NB4 (cell line): ENCODE data around the gene C7orf57.

Experiments
- MAX ChIP-seq: IDR thresholded peaks from 2 replicates; pipeline ENCODE4 v1.6.1; 2011; ENCODE audit warnings: low read depth, low read length
- MYC ChIP-seq: IDR thresholded peaks from 2 replicates; pipeline ENCODE4 v1.6.1; 2011; ENCODE audit warnings: low read depth, low read length
- POLR2A ChIP-seq: IDR thresholded peaks from 2 replicates; pipeline ENCODE4 v1.6.1; 2011; ENCODE audit warnings: mild to moderate bottlenecking; ENCODE audit not compliant: insufficient read length; ENCODE audit errors: extremely low read depth
- TF ChIP-seq, protein P1 (sequence below): IDR thresholded peaks from one replicate; pipeline ENCODE4 v1.5.1; 2012; ENCODE audit warnings: low read depth, low read length

GRCh38 chr7:48011323-48011722 lies 24.0 kb upstream of the C7orf57 start:
- TF ChIP-seq, protein P1, sequence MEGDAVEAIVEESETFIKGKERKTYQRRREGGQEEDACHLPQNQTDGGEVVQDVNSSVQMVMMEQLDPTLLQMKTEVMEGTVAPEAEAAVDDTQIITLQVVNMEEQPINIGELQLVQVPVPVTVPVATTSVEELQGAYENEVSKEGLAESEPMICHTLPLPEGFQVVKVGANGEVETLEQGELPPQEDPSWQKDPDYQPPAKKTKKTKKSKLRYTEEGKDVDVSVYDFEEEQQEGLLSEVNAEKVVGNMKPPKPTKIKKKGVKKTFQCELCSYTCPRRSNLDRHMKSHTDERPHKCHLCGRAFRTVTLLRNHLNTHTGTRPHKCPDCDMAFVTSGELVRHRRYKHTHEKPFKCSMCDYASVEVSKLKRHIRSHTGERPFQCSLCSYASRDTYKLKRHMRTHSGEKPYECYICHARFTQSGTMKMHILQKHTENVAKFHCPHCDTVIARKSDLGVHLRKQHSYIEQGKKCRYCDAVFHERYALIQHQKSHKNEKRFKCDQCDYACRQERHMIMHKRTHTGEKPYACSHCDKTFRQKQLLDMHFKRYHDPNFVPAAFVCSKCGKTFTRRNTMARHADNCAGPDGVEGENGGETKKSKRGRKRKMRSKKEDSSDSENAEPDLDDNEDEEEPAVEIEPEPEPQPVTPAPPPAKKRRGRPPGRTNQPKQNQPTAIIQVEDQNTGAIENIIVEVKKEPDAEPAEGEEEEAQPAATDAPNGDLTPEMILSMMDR = no peak
- TF ChIP-seq POLR2A (no peak), MAX (no peak), MYC (no peak)
